ENCODE data around the gene RUSF1. TPM values are rescaled to one million over a fixed set of nuclear protein-coding genes. Genes with fewer than 3 reads are reported as not detected.

The RUSF1 gene
- total and polyA plus RNA-seq, 4 donors: 21.8 to 73.1 (median 49.5) TPM

GRCh38 chr16:31489616-31490584, 18.3 kb downstream of the RUSF1 start (continued):
- TF ChIP-seq CTCF (IDR thresholded peaks at IDR 0.05; ENCODE audit: low read depth, low read length, missing input control): no peak
- no peak for TF ChIP-seq FOXA2 (IDR thresholded peaks at IDR 0.05)
- TF ChIP-seq JUND (IDR thresholded peaks at IDR 0.05): no peak
- TF ChIP-seq, protein P1, sequence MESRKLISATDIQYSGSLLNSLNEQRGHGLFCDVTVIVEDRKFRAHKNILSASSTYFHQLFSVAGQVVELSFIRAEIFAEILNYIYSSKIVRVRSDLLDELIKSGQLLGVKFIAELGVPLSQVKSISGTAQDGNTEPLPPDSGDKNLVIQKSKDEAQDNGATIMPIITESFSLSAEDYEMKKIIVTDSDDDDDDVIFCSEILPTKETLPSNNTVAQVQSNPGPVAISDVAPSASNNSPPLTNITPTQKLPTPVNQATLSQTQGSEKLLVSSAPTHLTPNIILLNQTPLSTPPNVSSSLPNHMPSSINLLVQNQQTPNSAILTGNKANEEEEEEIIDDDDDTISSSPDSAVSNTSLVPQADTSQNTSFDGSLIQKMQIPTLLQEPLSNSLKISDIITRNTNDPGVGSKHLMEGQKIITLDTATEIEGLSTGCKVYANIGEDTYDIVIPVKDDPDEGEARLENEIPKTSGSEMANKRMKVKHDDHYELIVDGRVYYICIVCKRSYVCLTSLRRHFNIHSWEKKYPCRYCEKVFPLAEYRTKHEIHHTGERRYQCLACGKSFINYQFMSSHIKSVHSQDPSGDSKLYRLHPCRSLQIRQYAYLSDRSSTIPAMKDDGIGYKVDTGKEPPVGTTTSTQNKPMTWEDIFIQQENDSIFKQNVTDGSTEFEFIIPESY (IDR thresholded peaks at IDR 0.05): no peak
- TF ChIP-seq HNF4G (IDR thresholded peaks at IDR 0.05): no peak
- TF ChIP-seq NR2F2 (IDR thresholded peaks at IDR 0.05): no peak
- no peak for TF ChIP-seq FOXA1 (IDR thresholded peaks at IDR 0.05)
- no peak for TF ChIP-seq YY1 (IDR thresholded peaks at IDR 0.05)
- no peak for TF ChIP-seq SP1 (IDR thresholded peaks at IDR 0.05)

- Histone ChIP-seq H3K9ac (ENCODE audit: low read depth in 1 of 2, low read length in 2 of 2) (no peak overlapping the region), H3K4me1 (ENCODE audit: control insufficient read depth in 4 of 4, insufficient read depth in 4 of 4, low read length in 3 of 4) (peaks cover 3 to 17% (median 11%) of the 10 kb centered on the region in 4 donors), H3K27me3 (ENCODE audit: control insufficient read depth in 4 of 4, insufficient read depth in 4 of 4, low read length in 3 of 4) (no peaks in the 10 kb centered on the region), H3K27ac (ENCODE audit: low read depth in 1 of 2, low read length in 2 of 2) (no peak overlapping the region), H3K9me3 (ENCODE audit: control insufficient read depth in 4 of 4, low read length in 3 of 4) (no peaks in the 10 kb centered on the region), H3K36me3 (ENCODE audit: control insufficient read depth in 4 of 4, insufficient read depth in 3 of 4, low read depth in 1 of 4, low read length in 3 of 4) (peaks cover 3 to 35% (median 14%) of the 10 kb centered on the region in 4 donors), H3K4me3 (ENCODE audit: low read depth in 1 of 3, low read length in 3 of 3) (no peak overlapping the region)
- WGBS: 87% methylated on average over 7 of the region's 7 CpGs
- no peak for DNase-seq (ENCODE audit: low spot score)
- TF ChIP-seq SP1 (IDR thresholded peaks at IDR 0.05) (no peak), EGR1 (IDR thresholded peaks at IDR 0.05; ENCODE audit: low read depth in 2 of 2) (no peak), FOXA2 (IDR thresholded peaks at IDR 0.05) (no peak)
Observed at GRCh38 chr16:31489298-31489564, 19.0 kb downstream of the RUSF1 start.

GRCh38 chr16:31488468-31489297, 19.5 kb downstream of the RUSF1 start:
- peaks cover 3 to 17% (median 11%) of the 10 kb centered on the region in 4 donors for H3K4me1 ChIP-seq (ENCODE audit: control insufficient read depth in 4 of 4, insufficient read depth in 4 of 4, low read length in 3 of 4)
- no peaks in the 10 kb centered on the region for H3K27me3 ChIP-seq (ENCODE audit: control insufficient read depth in 4 of 4, insufficient read depth in 4 of 4, low read length in 3 of 4)
- H3K27ac ChIP-seq (ENCODE audit: low read depth in 1 of 2, low read length in 2 of 2): no peak overlapping the region
- H3K36me3 ChIP-seq (ENCODE audit: control insufficient read depth in 4 of 4, insufficient read depth in 3 of 4, low read depth in 1 of 4, low read length in 3 of 4): peaks cover 3 to 34% (median 14%) of the 10 kb centered on the region in 4 donors
- 50% methylated on average over 77 of the region's 77 CpGs for WGBS
- TF ChIP-seq CTCF (IDR thresholded peaks at IDR 0.05; ENCODE audit: low read depth, low read length, missing input control): no peak
- no peak for TF ChIP-seq RAD21 (IDR thresholded peaks at IDR 0.05)
- no peak for TF ChIP-seq ATF3 (IDR thresholded peaks at IDR 0.05)
- TF ChIP-seq RXRA (IDR thresholded peaks at IDR 0.05): no peak
- TF ChIP-seq, protein P1 (IDR thresholded peaks at IDR 0.05): no peak
- H3K9ac ChIP-seq (ENCODE audit: low read depth in 1 of 2, low read length in 2 of 2): no peak overlapping the region
- H3K4me3 ChIP-seq (ENCODE audit: low read depth in 1 of 3, low read length in 3 of 3): peak overlapping the region in 1 of 3 donors; percentile 54
- no peak for DNase-seq (ENCODE audit: low spot score)
- no peaks in the 10 kb centered on the region for H3K9me3 ChIP-seq (ENCODE audit: control insufficient read depth in 4 of 4, low read length in 3 of 4)

All from liver (tissue), 9 donors.